OCI-LY3 (cell line): Measurements from ENCODE around the gene CAMK2B.

ENCODE experiments used
- EZH2phosphoT487 ChIP-seq: fragments of 200-600 bp; shearing (Covaris generic); IDR thresholded peaks from 2 replicates; pipeline ENCODE4 v1.6.1; 2018; ENCODE audit warnings: antibody characterized with exemption, mixed run types, low read depth
- TF ChIP-seq, protein P1 (sequence below): fragments of 200-600, 300-600 bp; sonication (generic); IDR thresholded peaks from 2 replicates; pipeline ENCODE4 v1.5.1; 2014; ENCODE audit warnings: antibody characterized with exemption, low read length, low read depth

DNA sequence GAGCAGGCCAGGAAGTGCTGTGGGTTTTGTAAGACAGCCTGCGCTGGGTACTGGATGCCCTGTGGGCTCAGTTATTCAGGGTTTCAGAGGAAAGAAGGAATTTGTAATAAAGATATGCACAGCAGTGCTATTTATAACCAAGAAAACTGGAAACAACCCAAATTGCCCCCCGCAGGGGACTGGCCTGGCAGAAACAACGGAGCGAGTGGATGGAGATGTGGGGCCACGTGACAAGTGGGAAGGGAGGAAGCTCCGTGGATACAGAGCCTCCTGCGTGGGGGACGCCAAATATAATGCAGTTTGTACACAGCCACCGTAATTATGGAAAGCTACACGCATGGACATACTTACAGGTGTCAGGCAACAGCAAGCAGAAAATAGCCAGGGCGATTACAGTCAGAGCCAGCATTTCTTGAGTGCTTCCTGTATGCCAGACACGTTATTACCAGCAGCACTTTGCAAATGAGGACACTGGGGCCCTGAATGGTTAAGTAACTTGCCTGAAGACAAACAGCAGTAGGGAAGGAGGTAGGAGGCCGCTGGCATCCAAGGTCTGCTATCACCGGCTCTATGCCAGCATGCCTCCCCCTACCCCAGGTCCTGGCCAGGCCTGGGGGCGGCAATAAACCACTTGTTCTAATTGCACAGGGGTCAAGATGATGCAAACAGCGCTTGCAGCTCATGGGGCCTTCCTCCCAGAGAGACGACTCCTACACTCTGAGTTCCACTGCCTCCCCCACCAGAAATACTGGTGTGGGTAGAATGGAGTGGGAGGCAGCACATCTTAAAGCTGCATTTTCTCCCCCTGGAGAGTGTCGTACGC lies 8.7 kb upstream of the CAMK2B start:
- TF ChIP-seq, protein P1, sequence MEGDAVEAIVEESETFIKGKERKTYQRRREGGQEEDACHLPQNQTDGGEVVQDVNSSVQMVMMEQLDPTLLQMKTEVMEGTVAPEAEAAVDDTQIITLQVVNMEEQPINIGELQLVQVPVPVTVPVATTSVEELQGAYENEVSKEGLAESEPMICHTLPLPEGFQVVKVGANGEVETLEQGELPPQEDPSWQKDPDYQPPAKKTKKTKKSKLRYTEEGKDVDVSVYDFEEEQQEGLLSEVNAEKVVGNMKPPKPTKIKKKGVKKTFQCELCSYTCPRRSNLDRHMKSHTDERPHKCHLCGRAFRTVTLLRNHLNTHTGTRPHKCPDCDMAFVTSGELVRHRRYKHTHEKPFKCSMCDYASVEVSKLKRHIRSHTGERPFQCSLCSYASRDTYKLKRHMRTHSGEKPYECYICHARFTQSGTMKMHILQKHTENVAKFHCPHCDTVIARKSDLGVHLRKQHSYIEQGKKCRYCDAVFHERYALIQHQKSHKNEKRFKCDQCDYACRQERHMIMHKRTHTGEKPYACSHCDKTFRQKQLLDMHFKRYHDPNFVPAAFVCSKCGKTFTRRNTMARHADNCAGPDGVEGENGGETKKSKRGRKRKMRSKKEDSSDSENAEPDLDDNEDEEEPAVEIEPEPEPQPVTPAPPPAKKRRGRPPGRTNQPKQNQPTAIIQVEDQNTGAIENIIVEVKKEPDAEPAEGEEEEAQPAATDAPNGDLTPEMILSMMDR: no peak
- TF ChIP-seq EZH2phosphoT487: no peak
